Neuronal stem cell (in vitro differentiated cells): ENCODE data around the gene HAPLN3.

Experiments used
- DNase-seq: peaks from one replicate; pipeline ENCODE4 v3.0.0-alpha.2; 2013; ENCODE audit warnings: low spot score
- H2AFZ ChIP-seq: one replicate; pipeline ENCODE4 v1.6.1; 2013; ENCODE audit warnings: mild to moderate bottlenecking, low read length, inconsistent platforms
- H2AK5ac ChIP-seq: 2 replicates; pipeline ENCODE4 v1.6.1; 2013; ENCODE audit warnings: low read depth, mild to moderate bottlenecking, inconsistent platforms, low read length, moderate library complexity, mixed read lengths
- H2BK120ac ChIP-seq: 2 replicates; pipeline ENCODE4 v1.6.1; 2013; ENCODE audit warnings: low read depth, mild to moderate bottlenecking, inconsistent platforms, low read length, moderate library complexity, mixed read lengths
- H2BK12ac ChIP-seq: one replicate; pipeline ENCODE4 v1.6.1; 2013; ENCODE audit warnings: low read length, inconsistent platforms
- H2BK15ac ChIP-seq: 2 replicates; pipeline ENCODE4 v1.6.1; 2013; ENCODE audit warnings: mild to moderate bottlenecking, low read length, inconsistent platforms, mixed read lengths
- H2BK5ac ChIP-seq: one replicate; pipeline ENCODE4 v1.6.1; 2013; ENCODE audit warnings: inconsistent platforms, mild to moderate bottlenecking, low read length, moderate library complexity
- H3K14ac ChIP-seq: one replicate; pipeline ENCODE4 v1.6.1; 2013; ENCODE audit warnings: low read length, inconsistent platforms
- H3K18ac ChIP-seq: 2 replicates; pipeline ENCODE4 v1.6.1; 2013; ENCODE audit warnings: low read length, inconsistent platforms
- H3K23ac ChIP-seq: 2 replicates; pipeline ENCODE4 v1.6.1; 2013; ENCODE audit warnings: low read depth, mild to moderate bottlenecking, mixed read lengths, low read length, inconsistent platforms; ENCODE audit not compliant: poor library complexity
- H3K27ac ChIP-seq: replicated peaks from 3 replicates; pipeline ENCODE4 v1.5.1; 2013; ENCODE audit warnings: low read length, inconsistent platforms
- H3K27me3 ChIP-seq, 3 experiments: 2 replicates each; pipeline ENCODE4 v1.6.1; 2013; ENCODE audit warnings: low read length in 3 of 3, mild to moderate bottlenecking in 2 of 3, inconsistent platforms in 1 of 3, low read depth in 1 of 3, mixed read lengths in 1 of 3, moderate library complexity in 1 of 3; ENCODE audit not compliant: control insufficient read depth in 3 of 3, insufficient read depth in 3 of 3
- H3K36me3 ChIP-seq, 2 donors: replicated peaks in 1 of 2; 2 replicates each; pipeline ENCODE4 v1.6.1; 2013; ENCODE audit warnings: low read length in 2 of 2; ENCODE audit not compliant: control insufficient read depth in 2 of 2, insufficient read depth in 2 of 2
- H3K4ac ChIP-seq: 2 replicates; pipeline ENCODE4 v1.6.1; 2013; ENCODE audit warnings: inconsistent platforms, mild to moderate bottlenecking, low read length, moderate library complexity
- H3K4me1 ChIP-seq, 2 donors: 1 replicate in 1 of 2; 2 replicates in 1 of 2; pipeline ENCODE4 v1.6.1; 2013; ENCODE audit warnings: low read length in 2 of 2, low read depth in 1 of 2; ENCODE audit not compliant: control insufficient read depth in 2 of 2, insufficient read depth in 1 of 2
- H3K4me2 ChIP-seq: one replicate; pipeline ENCODE4 v1.6.1; 2013; ENCODE audit warnings: mild to moderate bottlenecking, low read length, inconsistent platforms; ENCODE audit not compliant: insufficient read depth, poor library complexity, severe bottlenecking
- H3K4me3 ChIP-seq, 2 donors: 2 replicates each; pipeline ENCODE4 v1.5.1; 2013; ENCODE audit warnings: low read length in 2 of 2, mild to moderate bottlenecking in 2 of 2, inconsistent platforms in 1 of 2, moderate library complexity in 1 of 2
- H3K79me1 ChIP-seq: one replicate; pipeline ENCODE4 v1.6.1; 2013; ENCODE audit warnings: low read depth, mild to moderate bottlenecking, inconsistent platforms, low read length, moderate library complexity
- H3K9ac ChIP-seq: one replicate; pipeline ENCODE4 v1.6.1; 2013; ENCODE audit warnings: mild to moderate bottlenecking, low read depth, low read length, inconsistent platforms; ENCODE audit not compliant: poor library complexity
- H3K9me3 ChIP-seq, 2 donors: replicated peaks in 1 of 2; 2 replicates each; pipeline versions ENCODE3 to v1.6.1; 2013; ENCODE audit warnings: low read length in 2 of 2, mild to moderate bottlenecking in 2 of 2, inconsistent platforms in 1 of 2, low read depth in 1 of 2, mixed read lengths in 1 of 2, moderate library complexity in 1 of 2; ENCODE audit not compliant: control insufficient read depth in 2 of 2, insufficient read depth in 1 of 2
- H4K8ac ChIP-seq: one replicate; pipeline ENCODE4 v1.6.1; 2013; ENCODE audit warnings: low read depth, mild to moderate bottlenecking, inconsistent platforms, low read length, moderate library complexity
- H4K91ac ChIP-seq: one replicate; pipeline ENCODE4 v1.6.1; 2013; ENCODE audit warnings: low read length, low read depth, mild to moderate bottlenecking, inconsistent platforms; ENCODE audit not compliant: poor library complexity
- WGBS, 2 donors: extraction: QIAGEN DNeasy Blood & Tissue Kit; methylation state at CpG; one replicate each; pipeline ENCODE4 v1.1.7; 2013; ENCODE audit warnings: missing lambda C conversion rate in 2 of 2, mixed read lengths in 1 of 2; ENCODE audit not compliant: insufficient read length in 2 of 2, insufficient replicate concordance in 1 of 2; ENCODE audit errors: extremely low coverage in 2 of 2; 5-methylcytosine and 5-hydroxymethylcytosine counted together

The HAPLN3 gene

GRCh38 chr15:88898736-88899135 is 3.4 kb upstream of the HAPLN3 start:
- peak overlapping the region; percentile 64 for H3K14ac ChIP-seq
- no peak overlapping the region for H2BK120ac ChIP-seq
- H2BK12ac ChIP-seq, result no peak overlapping the region
- peak overlapping the region; percentile 87 for H2BK15ac ChIP-seq
- H2AK5ac ChIP-seq, result no peak overlapping the region
- H3K36me3 ChIP-seq, result peaks cover 26 to 39% of the 10 kb centered on the region in 2 donors
- H3K4me2 ChIP-seq, result no peak overlapping the region
- no peak overlapping the region for H4K91ac ChIP-seq
- peak overlapping the region; percentile 13 for H3K18ac ChIP-seq
- H2BK5ac ChIP-seq, result no peak overlapping the region
- H3K4ac ChIP-seq, result no peak overlapping the region
- no peak overlapping the region for H4K8ac ChIP-seq
- H3K23ac ChIP-seq, result no peak overlapping the region
- no peak for DNase-seq
- H2AFZ ChIP-seq, result no peak overlapping the region
- peaks cover 21 to 25% of the 10 kb centered on the region in 2 donors for H3K4me1 ChIP-seq
- no peak overlapping the region for H3K4me3 ChIP-seq
- H3K9ac ChIP-seq, result no peak overlapping the region
- H3K9me3 ChIP-seq, result no peaks in the 10 kb centered on the region
- H3K27me3 ChIP-seq, result peaks cover 0 to 19% (median 12%) of the 10 kb centered on the region in 3 experiments
- no CpG with 5 or more reads among the region's 15 CpGs for WGBS, 2 donors
- peak overlapping the region; percentile 22 for H3K27ac ChIP-seq
- H3K79me1 ChIP-seq, result peaks cover 5% of the 10 kb centered on the region

GRCh38 chr15:88897456-88898194 is 2.3 kb upstream of the HAPLN3 start:
- Histone ChIP-seq H3K9ac (no peak overlapping the region), H2AK5ac (peak overlapping the region; percentile 94), H3K79me1 (peaks cover 2% of the 10 kb centered on the region), H3K36me3 (peaks cover 19 to 31% of the 10 kb centered on the region in 2 donors), H2BK15ac (peak overlapping the region; percentile 73), H3K4me2 (no peak overlapping the region), H2BK120ac (peak overlapping the region; percentile 29), H3K4me1 (peaks cover 21 to 25% of the 10 kb centered on the region in 2 donors), H3K18ac (peak overlapping the region; percentile 84), H2AFZ (no peak overlapping the region), H3K23ac (no peak overlapping the region), H2BK5ac (no peak overlapping the region), H2BK12ac (peak overlapping the region; percentile 68), H4K8ac (no peak overlapping the region), H3K27me3 (peaks cover 0 to 19% (median 12%) of the 10 kb centered on the region in 3 experiments), H3K27ac (peak overlapping the region; percentile 6), H3K9me3 (no peaks in the 10 kb centered on the region), H3K4ac (no peak overlapping the region), H4K91ac (no peak overlapping the region), H3K14ac (no peak overlapping the region), H3K4me3 (no peak overlapping the region)
- DNase-seq, result no peak
- WGBS, 2 donors, result no CpG with 5 or more reads among the region's 12 CpGs

DNA sequence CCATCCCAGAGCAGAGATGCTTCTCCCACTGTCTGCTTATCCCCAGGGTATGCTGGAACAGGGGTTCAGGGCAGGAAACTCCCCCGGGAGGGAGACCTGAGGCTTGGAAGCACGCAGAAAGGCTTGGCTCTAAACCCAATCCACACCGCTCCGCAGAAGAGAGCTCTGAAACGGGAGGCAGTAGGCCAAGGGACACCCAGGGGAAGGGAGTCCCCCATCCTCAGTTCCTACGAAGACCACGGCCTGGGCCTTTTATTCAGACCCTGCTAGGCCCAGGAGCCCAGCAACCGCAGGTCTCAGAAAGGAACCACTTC is 1.8 kb upstream of the HAPLN3 start:
- H3K23ac ChIP-seq, result no peak overlapping the region
- no peak overlapping the region for H2BK120ac ChIP-seq
- no CpG with 5 or more reads among the region's 8 CpGs for WGBS, 2 donors
- H3K27ac ChIP-seq, result peak overlapping the region; percentile 17
- H3K18ac ChIP-seq, result peak overlapping the region; percentile 78
- H4K91ac ChIP-seq, result no peak overlapping the region
- H3K9ac ChIP-seq, result no peak overlapping the region
- H3K79me1 ChIP-seq, result no peaks in the 10 kb centered on the region
- H2AK5ac ChIP-seq, result peak overlapping the region; percentile 36
- H2BK12ac ChIP-seq, result no peak overlapping the region
- H3K14ac ChIP-seq, result no peak overlapping the region
- peaks cover 21 to 22% of the 10 kb centered on the region in 2 donors for H3K4me1 ChIP-seq
- DNase-seq, result no peak
- H3K9me3 ChIP-seq, result no peaks in the 10 kb centered on the region
- H3K36me3 ChIP-seq, result peaks cover 15 to 26% of the 10 kb centered on the region in 2 donors
- H4K8ac ChIP-seq, result no peak overlapping the region
- no peak overlapping the region for H3K4me3 ChIP-seq
- H3K4ac ChIP-seq, result no peak overlapping the region
- no peak overlapping the region for H2AFZ ChIP-seq
- peaks cover 0 to 19% (median 12%) of the 10 kb centered on the region in 3 experiments for H3K27me3 ChIP-seq
- no peak overlapping the region for H2BK15ac ChIP-seq
- no peak overlapping the region for H2BK5ac ChIP-seq
- no peak overlapping the region for H3K4me2 ChIP-seq

DNA sequence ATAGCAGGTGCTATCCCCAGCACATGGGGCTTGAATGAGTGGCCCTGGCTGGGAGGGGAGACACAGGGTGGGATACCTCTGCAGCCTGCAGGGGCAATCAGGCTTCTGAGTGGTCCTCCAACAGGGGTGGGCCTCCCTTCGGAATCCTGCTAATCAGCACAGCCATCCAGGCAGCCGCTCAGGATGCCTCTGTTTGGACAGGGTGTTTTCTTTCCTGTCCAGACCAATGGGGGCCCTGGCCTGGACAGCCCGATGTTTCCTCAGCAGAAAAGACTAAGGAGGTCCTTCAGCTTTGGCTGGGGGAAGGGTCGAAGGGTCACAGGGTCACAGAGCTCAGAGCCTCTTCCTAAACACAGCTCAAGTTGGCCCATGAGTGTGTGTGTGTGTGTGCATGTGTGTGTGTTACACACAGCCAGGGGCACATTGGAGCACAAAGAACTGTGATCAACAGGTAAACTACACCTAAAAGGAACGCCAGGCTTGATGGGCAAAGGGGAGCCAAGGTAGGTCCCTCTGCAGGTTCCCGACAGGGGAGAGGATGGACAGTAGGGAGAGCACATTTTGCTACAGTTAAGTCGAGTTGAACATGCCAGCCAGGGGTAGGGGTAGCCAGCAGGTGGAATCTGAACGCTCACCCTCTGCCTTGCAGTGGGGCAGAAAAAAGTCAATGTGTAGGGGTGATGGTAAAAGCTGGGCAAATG is 1.1 kb upstream of the HAPLN3 start:
- Histone ChIP-seq H2AK5ac (peak overlapping the region; percentile 36), H2AFZ (no peak overlapping the region), H3K9me3 (no peaks in the 10 kb centered on the region), H3K27me3 (peaks cover 0 to 19% (median 12%) of the 10 kb centered on the region in 3 experiments), H3K4me1 (peaks cover 21 to 22% of the 10 kb centered on the region in 2 donors), H3K18ac (no peak overlapping the region), H3K4ac (no peak overlapping the region), H3K4me2 (no peak overlapping the region), H3K14ac (no peak overlapping the region), H3K79me1 (no peaks in the 10 kb centered on the region), H3K23ac (no peak overlapping the region), H3K9ac (no peak overlapping the region), H2BK120ac (no peak overlapping the region), H3K4me3 (no peak overlapping the region), H2BK15ac (no peak overlapping the region), H2BK12ac (no peak overlapping the region), H3K27ac (peak overlapping the region; percentile 67), H4K91ac (no peak overlapping the region), H4K8ac (no peak overlapping the region), H2BK5ac (no peak overlapping the region), H3K36me3 (peaks cover 10 to 20% of the 10 kb centered on the region in 2 donors)
- no CpG with 5 or more reads among the region's 8 CpGs for WGBS, 2 donors
- no peak for DNase-seq
